Glutamatergic neuron (in vitro differentiated cells): ENCODE measurements around the gene FBXO8. TPM values are rescaled to one million over a fixed set of nuclear protein-coding genes. Genes with fewer than 3 reads are reported as not detected.

Experiments used
- DNase-seq: peaks from one replicate; pipeline ENCODE4 v3.0.0; 2022
- H3K27ac Mint-ChIP-seq: one replicate; pipeline ENCODE4 v1.8.0; 2020; ENCODE audit warnings: mild to moderate bottlenecking, mixed read lengths, inconsistent platforms; ENCODE audit not compliant: unreplicated experiment
- H3K27me3 Mint-ChIP-seq: one replicate; pipeline ENCODE4 v1.8.0; 2020; ENCODE audit warnings: mild to moderate bottlenecking, moderate library complexity, mixed read lengths, inconsistent platforms; ENCODE audit not compliant: unreplicated experiment
- H3K36me3 Mint-ChIP-seq: one replicate; pipeline ENCODE4 v1.8.0; 2020; ENCODE audit warnings: mild to moderate bottlenecking, mixed read lengths, inconsistent platforms; ENCODE audit not compliant: unreplicated experiment
- H3K4me1 Mint-ChIP-seq: one replicate; pipeline ENCODE4 v1.8.0; 2020; ENCODE audit warnings: mild to moderate bottlenecking, low read depth, mixed read lengths, inconsistent platforms; ENCODE audit not compliant: unreplicated experiment
- H3K4me3 Mint-ChIP-seq: one replicate; pipeline ENCODE4 v1.8.0; 2020; ENCODE audit warnings: mild to moderate bottlenecking, mixed read lengths, inconsistent platforms; ENCODE audit not compliant: unreplicated experiment
- H3K9me3 Mint-ChIP-seq: one replicate; pipeline ENCODE4 v1.8.0; 2020; ENCODE audit warnings: mild to moderate bottlenecking, moderate library complexity, mixed read lengths, inconsistent platforms; ENCODE audit not compliant: unreplicated experiment
- total RNA-seq: library from RNA; stranded (reverse); fragmentation: NEBNext Ultra II Directional; extraction: Animal tissue kit (Norgen Biotek cat#: 25700); gene quantifications from one replicate; pipeline ENCODE4 v1.2.1, GENCODE V29; 2021; ENCODE audit not compliant: unreplicated experiment
- TF ChIP-seq, protein P1 (sequence below): fragments of 200-600 bp; sonication (generic); IDR thresholded peaks from one replicate; pipeline ENCODE4 v1.5.0; 2021; ENCODE audit not compliant: partially characterized antibody, unreplicated experiment

The FBXO8 gene
- total RNA-seq, 1 donor from 2014 or later: 23.1 TPM

DNA sequence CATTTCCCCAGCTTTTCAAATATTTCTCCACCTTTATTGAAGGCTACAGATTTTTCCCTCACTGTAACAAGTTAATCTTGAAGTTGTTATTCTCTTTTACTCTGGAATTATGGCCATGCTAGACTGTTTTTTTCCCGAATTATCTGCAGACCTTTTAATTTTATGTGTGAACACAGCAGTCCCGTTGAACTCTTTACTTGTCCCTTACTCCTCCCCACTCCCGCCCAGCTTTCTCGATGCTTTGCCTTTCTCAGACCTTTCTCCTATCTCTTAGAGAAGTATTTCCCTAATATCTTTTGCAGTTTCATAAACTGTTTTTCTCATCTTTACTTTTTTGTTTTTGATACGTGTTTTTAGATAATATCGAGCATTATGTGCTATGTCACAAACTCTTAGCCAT lies 1.0 kb upstream of the FBXO8 start:
- peaks cover 12% of the 10 kb centered on the region for H3K9me3 Mint-ChIP-seq
- H3K36me3 Mint-ChIP-seq: peaks cover 3% of the 10 kb centered on the region
- peak overlapping the region; percentile 100 for H3K27ac Mint-ChIP-seq
- TF ChIP-seq, protein P1, sequence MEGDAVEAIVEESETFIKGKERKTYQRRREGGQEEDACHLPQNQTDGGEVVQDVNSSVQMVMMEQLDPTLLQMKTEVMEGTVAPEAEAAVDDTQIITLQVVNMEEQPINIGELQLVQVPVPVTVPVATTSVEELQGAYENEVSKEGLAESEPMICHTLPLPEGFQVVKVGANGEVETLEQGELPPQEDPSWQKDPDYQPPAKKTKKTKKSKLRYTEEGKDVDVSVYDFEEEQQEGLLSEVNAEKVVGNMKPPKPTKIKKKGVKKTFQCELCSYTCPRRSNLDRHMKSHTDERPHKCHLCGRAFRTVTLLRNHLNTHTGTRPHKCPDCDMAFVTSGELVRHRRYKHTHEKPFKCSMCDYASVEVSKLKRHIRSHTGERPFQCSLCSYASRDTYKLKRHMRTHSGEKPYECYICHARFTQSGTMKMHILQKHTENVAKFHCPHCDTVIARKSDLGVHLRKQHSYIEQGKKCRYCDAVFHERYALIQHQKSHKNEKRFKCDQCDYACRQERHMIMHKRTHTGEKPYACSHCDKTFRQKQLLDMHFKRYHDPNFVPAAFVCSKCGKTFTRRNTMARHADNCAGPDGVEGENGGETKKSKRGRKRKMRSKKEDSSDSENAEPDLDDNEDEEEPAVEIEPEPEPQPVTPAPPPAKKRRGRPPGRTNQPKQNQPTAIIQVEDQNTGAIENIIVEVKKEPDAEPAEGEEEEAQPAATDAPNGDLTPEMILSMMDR: no peak
- H3K27me3 Mint-ChIP-seq: peaks cover 10% of the 10 kb centered on the region
- DNase-seq: no peak
- H3K4me3 Mint-ChIP-seq: peak overlapping the region; percentile 98
- peaks cover 21% of the 10 kb centered on the region for H3K4me1 Mint-ChIP-seq

GRCh38 chr4:174282836-174283506 lies 496 bp downstream of the FBXO8 start:
- Mint-ChIP-seq H3K9me3 (peaks cover 12% of the 10 kb centered on the region), H3K27me3 (peaks cover 10% of the 10 kb centered on the region), H3K27ac (peak overlapping the region; percentile 100), H3K4me1 (peaks cover 21% of the 10 kb centered on the region), H3K36me3 (peaks cover 9% of the 10 kb centered on the region), H3K4me3 (peak overlapping the region; percentile 98)
- DNase-seq: peak; percentile 63
- TF ChIP-seq, protein P1: no peak

- TF ChIP-seq, protein P1: no peak
- peak overlapping the region; percentile 98 for H3K4me3 Mint-ChIP-seq
- peaks cover 9% of the 10 kb centered on the region for H3K36me3 Mint-ChIP-seq
- H3K4me1 Mint-ChIP-seq: peaks cover 24% of the 10 kb centered on the region
- peaks cover 10% of the 10 kb centered on the region for H3K27me3 Mint-ChIP-seq
- peaks cover 12% of the 10 kb centered on the region for H3K9me3 Mint-ChIP-seq
- no peak for DNase-seq
- H3K27ac Mint-ChIP-seq: no peak overlapping the region
Observed at GRCh38 chr4:174281901-174282300, 1.6 kb downstream of the FBXO8 start.

DNA sequence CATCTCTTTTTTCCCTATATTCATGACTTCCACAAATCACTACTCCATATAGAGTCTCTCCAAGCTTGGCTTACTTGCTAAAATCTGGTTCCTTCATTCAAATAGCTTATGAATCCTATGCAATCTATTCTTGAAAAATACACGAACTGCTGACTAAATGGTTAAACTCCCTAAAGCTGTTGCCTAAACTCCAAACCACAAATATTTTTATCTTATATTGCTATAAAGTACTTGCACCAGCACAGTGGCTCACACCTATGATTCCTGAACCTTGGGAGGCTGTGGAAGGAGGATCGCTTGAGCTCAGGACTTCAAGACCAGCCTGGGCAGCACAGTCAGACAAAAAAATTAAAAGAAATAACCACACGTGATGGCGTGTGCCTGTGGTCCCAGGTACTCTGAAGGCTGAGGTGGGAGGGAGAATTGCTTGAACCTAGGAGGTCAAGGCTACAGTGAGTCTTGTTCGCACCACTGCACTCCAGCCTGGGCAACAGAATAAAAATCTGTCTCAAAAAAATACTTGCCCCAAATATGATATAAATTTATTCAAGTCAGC lies 2.2 kb downstream of the FBXO8 start:
- Mint-ChIP-seq H3K36me3 (peaks cover 9% of the 10 kb centered on the region), H3K4me1 (peaks cover 21% of the 10 kb centered on the region), H3K9me3 (peaks cover 12% of the 10 kb centered on the region), H3K27ac (no peak overlapping the region), H3K27me3 (peaks cover 10% of the 10 kb centered on the region), H3K4me3 (peak overlapping the region; percentile 27)
- TF ChIP-seq, protein P1: no peak
- no peak for DNase-seq

DNA sequence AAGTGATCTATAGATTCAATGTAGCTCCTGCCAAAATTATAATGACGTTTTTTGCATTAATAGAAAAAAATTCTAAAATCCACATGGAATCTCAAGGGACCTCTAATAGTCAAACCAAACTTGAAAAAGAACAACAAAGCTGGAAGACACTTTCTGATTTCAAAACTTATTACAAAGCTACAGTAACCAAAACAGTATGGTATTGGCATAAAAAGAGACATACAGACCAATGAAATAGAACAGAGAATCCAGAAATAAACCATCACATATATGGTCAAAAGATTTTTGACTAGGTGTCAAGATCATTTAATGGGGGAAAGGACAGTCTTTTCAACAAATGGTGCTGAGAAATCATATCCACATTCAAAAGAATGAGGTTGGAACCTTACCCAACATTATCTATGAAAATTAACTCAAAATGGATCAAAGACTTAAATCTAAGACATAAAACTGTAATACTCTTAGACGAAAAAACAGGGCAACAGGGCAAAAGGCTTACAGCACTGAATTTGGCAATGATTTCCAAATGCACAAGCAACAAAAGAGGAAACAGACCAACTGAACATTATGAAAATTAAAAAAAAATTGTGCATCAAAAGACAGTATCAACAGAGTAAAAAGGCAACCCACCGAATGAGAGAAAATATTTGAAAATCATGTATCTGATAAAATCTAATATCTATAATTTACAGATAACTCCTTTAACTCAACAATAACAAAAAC lies 3.9 kb downstream of the FBXO8 start:
- DNase-seq: no peak
- TF ChIP-seq, protein P1: no peak
- H3K36me3 Mint-ChIP-seq: peaks cover 9% of the 10 kb centered on the region
- H3K27me3 Mint-ChIP-seq: peaks cover 9% of the 10 kb centered on the region
- no peak overlapping the region for H3K27ac Mint-ChIP-seq
- H3K4me3 Mint-ChIP-seq: no peak overlapping the region
- H3K4me1 Mint-ChIP-seq: peaks cover 16% of the 10 kb centered on the region
- peaks cover 10% of the 10 kb centered on the region for H3K9me3 Mint-ChIP-seq
